Limb (tissue), 2 donors: Measurements from ENCODE around the gene THAP5.
"Not testable (repeated sequence)": the region's sequence is repeated elsewhere in the genome, so short reads cannot be mapped to it uniquely, and the experiment has no call there.

Experiments
- DNase-seq, 2 donors: peaks; one replicate each; pipeline ENCODE4 v3.0.0-alpha.2; 2016; ENCODE audit errors: extremely low spot score in 2 of 2

The THAP5 gene

DNA sequence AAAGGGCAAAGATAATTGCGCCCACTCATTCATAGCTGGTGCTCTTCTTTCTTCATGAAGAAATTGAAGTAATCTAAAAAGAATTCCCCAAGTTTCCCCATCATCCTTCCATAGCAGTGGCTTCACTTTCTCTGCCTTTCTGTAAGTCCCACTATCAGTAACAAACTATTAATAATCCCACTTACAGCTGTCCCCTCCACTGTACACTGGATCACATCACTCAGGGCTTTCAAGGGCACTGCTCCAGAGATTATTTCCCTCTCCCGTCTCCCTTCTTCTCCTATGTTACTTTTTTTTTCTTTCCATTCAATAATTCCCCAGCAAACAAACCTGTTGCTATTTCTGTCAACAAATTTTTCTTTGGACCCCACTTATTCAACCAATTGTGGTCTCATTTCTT lies 16.3 kb upstream of the THAP5 start:
- DNase-seq, result no peak

DNA sequence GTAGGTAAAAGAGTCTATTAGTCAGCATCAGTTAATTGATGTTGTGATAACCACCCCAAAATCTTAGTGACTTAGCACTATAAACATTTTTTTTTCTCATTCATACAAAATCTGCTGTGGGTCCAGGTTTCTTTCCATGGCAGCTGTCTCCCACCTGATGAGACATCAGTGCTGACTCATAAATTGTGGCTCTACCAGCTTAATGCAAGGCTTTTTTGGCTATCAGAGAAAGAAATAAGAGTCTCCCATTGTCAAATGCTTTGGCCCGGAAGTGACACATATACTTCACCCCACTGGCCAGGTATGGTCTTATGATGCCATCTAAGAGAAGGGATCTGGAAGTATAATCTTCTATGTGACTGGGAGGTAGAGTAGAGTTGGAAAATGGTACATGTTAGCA lies 14.7 kb upstream of the THAP5 start:
- DNase-seq, result no peak

DNA sequence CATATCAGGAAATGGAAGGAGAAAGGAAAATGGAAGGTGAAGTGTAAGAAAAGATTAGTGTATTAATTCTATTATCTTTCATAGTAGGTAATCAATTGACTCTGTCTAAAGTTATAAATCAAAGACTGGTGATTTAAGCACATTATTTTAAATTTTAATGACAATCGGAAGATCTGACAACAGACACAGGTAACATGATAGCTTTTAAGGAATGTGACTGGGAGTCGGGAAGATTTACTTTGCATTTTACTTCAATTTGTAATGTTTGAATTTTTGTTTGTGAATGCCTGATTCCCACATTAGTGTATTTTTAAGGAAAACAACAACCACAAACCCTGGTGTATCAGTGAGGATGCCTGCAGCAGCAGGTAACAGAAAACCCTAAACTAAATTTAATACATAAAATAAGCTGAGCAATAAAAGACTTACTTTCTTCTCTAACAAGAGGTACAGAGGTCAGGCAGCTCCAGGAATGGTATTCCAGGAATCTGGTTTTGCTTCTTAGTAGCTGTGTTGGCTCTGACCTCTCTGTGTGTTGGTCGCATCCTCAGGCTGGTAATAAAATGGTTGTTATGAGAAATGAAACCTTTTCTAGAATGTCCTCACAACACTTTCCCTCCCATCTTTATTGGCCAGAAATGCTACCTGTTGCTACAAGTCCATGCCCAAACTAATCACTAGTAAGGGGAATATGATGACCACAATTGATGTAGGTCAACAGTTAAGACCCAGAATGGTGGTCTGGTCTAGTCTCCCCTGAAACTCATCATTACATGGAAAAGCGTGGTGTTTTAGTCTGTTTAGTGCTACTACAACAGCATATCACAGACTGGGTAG lies 12.4 kb upstream of the THAP5 start:
- DNase-seq, result no peak

DNA sequence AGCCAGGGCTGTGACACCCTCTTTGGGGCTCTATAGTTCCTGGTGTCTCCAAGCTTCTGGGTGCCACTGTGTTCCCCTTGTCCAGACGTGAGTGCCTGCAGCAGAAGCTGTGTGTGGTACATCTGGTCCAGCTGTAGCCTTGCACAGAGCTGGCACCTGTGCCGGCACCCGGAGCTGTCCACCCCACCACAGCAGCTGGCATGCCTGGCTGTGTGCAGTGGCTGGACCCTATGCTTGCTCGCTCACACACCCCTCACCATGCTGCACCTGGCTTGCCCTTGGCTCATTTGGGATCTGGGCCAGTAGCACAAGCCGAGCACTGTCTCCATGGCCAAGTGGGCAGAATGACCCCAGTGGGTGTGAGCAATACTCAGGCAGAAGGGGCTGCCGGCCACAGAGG lies 10.8 kb upstream of the THAP5 start:
- DNase-seq, result no peak

DNA sequence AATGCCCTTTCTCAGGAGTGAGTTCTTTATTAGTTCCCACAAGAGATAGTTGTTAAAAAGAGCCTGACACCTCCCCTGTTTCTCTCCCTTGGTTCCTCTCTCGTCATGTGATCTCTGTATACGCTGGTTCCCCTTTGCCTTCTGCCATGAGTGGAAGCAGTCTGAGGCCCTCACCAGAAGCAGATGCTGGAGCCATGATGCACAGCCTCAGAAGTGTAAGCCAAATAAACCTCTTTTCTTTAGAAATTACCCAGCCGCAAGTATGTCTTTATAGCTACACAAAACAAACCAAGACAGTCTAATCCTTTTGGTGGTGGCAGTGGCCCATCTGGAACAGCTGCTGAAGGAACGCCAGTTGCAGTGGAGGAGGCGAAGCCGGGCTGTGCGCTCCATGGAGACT lies 9.4 kb upstream of the THAP5 start:
- DNase-seq, result no peak

DNA sequence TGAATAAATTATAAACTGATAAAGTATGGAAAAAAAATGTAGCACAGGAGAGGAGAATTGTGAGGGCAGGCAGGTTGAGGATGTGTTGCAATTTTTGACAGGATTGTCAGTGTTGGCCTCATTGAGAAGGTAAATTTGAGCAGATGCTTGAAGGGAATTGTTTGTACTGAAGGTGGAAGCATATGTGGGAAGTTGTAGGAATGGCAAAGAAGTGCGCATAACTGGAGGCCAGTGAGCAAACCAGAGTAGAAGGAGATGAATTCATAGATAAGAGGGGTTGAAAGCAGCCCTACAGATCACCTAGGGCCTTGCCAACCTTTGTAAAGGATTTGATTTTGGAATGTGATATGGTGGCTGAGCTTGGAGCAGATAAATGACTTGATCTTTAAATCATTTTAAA lies 6.6 kb upstream of the THAP5 start:
- DNase-seq, result no peak

DNA sequence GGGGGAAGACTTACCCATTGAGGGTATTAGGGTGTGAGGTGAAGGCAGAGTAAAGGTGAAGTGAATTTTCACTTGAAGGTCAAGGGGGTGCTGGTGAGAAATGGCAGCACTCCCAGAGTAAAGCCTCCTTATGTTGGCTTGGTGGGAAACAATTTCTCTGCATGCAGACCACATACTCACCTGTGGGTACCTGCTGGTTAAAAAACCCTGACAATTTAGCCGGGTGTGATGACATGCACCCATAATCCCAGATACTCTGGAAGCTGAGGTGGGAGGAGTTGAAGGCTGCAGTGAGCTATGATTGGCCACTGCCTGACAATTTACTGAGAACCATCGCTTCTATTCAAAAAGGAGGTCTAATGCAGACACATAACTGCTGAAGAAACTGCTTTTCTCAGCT lies 5.7 kb upstream of the THAP5 start:
- DNase-seq, result no peak

DNA sequence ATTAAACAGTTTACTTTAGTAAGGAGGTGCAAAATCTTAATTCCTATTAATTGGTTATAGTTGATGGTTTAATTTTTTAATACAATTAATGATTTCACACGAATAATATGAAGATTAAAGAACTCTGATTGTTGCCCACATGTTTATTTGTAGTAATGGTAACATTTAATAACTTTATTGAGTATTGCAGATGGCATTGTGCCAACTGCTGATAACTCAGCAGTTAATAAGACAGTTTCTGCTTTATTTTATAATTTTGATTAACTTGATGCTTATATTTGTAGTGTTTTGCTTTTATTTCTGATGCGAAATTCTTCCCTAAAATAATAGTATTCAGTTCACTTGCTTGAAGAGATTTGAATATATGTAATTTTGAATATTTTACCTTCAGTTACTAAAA lies 3.0 kb upstream of the THAP5 start:
- DNase-seq, result no peak

DNA sequence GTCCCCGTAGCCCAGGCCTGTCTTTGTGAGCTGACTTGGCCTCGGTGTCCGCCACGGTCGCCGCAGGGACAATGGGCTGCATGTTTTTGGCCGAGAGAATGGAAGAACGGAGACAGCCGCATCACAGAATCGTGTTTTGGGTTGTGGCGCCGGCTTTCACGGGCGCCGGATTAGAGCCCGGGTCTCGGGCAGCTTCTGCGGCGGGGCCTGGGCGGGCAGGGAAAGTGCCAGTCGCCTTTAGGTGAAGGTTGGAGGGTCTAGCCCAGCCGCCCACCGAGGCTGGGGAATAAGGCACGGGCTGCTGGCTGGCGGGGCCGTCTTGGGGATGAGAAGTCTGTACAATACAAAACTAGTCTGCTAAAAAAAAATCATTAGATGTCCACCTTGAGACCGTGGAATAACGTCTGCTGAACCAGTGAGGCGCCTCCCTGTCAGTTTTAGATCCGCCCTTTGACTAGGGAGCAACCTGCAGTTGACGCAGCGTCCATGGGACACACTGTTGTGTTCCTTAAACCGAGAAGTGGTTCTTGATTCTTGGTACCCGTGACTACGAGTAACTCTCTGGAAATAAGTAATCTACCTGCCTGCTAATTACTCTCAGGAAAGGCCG lies 745 bp upstream of the THAP5 start:
- DNase-seq, result peak in 1 of 2 donors; percentile 30

DNA sequence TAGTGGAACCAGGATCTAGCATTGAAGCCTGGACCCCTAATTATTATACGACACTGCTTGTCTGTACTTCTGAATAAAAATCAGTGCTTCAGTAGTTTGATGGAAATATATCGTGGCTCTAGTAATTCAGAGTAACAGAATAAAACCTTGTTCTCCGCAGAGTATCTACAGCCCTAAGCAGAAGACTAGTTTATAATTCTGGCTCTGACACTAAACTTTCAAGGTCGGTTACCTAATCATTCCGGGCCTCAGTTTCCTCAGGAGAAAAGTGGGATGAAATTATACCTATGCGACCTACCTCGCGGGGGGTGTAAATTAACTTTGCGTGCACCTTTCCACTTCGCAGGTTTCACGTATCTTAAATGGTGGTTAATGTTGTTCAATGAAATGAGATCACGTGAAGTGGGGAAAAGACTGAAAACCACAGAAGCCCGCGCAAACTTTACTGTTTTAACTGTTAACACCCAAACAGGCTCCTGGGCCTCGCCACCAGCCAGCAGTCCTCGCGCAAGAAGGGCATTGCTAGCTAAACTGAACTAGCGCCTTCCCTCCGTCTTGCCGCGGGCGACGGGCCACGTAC lies 615 bp downstream of the THAP5 start:
- DNase-seq, result no peak

DNA sequence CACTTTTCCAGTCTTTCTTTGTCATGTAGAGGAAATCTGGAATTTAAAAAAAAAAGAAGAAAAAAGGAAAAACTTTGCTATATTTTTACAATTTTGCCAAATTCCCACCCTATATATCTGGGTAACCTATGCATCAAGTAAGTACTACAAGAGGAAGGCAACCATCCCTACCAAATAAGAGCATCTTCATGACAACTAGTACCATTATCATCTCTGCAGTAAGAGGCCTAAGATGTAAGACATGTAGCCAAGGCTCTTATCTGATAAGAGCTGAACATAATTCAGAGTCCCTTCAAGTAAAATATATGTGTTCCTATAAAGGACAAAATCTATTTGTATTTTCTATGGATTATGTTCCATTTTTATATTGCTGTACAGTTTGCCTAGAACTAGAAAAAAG lies 3.5 kb downstream of the THAP5 start:
- no peak for DNase-seq

DNA sequence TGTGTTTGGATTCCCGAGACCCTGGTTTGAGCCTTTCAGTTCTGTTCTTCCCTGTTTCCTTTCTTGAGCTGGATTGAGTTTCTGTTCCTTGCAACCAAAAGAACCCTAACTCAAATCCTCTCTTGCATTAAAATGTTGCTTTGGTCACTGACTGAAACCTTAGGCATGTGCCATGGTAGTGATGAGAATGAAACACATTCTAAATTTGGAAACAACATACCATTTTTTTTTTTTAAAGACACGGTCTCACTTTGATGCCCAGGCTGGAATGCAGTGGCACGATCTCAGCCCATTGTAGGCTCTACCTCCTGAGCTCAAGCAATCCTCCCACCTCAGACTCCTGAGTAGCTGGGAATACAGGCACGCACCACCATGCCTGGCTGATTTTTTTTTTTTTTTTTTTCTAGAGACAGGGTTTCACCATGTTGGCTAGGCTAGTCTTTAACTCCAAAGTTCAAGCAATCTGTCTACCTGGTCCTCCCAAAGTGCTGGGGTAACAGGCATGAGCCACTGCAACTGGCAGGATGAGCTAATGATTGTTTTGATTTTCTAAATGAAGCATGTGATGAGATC lies 8.4 kb downstream of the THAP5 start:
- DNase-seq, result no peak

DNA sequence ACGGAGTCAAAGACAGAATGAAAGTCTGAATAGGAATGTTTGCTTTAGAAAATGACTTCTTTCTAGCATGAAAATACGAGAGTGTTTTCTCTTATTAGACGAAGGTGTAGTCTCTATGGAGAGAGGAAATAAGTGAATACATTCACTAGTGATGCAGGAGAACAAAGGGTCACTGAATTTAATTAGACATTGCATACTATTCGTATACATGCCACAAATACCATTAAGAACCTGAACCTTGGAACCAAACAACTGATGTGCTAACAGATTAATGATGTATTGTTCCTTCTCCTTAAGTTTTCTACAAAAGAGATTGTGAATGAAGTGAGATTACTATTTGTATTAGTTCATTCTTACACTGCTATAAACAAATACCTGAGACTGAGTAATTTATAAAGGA lies 10.3 kb downstream of the THAP5 start:
- no peak for DNase-seq

DNA sequence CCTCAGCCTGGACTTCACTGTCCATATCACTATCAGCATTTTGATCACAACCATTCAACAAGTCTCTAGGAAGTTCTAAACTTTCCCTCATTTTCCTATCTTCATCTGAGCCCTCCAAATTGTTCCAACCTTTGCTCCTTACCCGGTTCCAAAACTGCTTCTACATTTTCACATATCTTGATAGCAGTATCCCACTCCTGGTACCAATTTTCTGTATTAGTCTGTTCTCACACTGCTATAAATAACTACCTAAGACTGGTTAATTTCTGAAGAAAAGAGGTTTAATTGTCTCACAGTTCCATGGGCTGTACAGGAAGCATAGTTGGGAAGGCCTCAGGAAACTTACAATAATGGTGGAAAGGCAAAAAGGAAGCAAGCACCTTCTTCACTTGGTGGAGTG lies 11.9 kb downstream of the THAP5 start:
- no peak for DNase-seq

DNA sequence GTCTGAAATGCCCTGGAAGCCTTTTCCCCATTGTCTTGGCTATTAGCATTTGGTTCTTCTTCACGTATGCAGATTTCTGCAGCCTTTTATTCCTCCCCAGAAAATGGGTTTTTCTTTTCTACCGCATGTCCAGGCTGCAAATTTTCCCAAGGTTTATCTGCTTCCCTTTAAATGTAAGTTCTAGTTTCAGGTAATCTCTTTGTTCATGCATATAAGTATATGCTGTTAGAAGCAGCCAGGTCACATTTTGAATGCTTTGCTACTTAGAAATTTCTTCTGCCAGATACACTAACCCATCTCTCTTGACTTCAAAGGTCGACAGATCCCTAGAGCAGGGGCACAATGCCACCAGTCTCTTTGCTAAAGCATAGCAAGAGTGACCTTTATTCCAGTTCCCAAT lies 12.3 kb downstream of the THAP5 start:
- no peak for DNase-seq

DNA sequence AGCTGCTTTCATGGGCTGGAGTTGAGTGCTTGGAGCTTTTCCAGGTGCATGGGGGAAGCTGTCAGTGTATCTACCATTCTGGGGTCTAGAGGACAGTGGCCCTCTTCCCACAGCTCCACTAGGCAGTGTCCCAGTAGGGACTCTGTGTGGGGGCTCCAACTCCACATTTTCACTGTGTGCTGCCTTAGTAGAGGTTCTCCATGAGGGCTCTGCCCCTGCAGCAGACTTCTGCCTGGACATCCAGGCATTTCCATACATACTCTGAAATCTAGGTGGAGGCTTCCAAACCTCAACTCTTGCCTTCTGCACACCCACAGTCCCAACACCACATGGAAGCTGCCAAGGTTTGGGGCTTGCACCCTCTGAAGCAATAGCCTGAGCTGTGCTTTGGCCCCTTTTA lies 12.8 kb downstream of the THAP5 start:
- not testable (repeated sequence) for DNase-seq

DNA sequence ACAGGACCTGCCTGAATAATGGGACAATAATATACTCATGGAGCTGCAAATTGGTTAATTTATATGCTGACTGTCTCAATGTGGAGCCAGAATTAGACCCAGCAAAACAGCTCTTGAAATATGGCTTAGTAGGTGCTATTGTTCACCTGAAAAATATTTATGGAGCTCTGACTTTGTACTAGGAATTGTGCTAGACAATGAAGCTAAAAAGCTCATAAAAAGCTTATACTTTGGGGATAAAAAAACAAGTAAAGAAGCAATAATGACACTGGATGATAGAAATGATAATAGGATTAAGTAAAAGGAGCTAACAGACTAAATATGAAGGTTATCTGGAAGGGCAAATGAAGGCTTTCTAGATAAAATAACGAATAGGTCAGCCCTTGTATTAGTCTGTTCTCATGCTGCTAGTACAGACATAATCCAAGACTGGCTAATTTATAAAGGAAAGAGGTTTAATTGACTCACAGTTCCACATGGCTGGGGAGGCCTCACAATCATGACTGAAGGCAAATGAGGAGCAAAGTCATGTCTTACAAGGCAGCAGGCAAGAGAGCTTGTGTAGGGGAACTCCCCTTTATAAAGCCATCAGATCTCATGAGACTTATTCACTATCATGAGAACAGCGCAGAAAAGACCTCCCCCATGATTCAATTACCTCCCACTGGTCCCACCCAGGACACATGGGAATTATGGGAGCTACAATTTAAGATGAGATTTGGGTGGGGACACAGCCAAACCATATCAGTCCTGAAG lies 21.2 kb downstream of the THAP5 start:
- not testable (repeated sequence) for DNase-seq

DNA sequence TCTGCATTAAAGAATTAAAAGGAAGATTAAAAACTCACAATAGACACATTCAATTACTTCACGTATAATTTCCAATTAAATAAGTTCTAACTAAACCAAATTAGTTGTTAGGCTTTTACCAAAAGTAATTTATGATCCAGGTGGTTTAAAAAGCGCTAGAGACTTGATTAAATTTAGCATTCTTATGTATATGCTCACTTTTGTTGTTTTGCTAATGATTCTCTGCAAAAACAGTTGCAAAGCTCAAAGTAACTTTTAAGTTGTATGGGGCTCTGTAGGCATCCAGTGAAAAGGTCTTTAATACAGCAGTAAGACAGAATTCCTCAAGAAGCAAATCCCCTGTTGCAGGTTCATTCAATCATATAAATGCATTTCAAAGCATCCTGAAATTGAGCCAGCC lies 28.0 kb downstream of the THAP5 start:
- no peak for DNase-seq

DNA sequence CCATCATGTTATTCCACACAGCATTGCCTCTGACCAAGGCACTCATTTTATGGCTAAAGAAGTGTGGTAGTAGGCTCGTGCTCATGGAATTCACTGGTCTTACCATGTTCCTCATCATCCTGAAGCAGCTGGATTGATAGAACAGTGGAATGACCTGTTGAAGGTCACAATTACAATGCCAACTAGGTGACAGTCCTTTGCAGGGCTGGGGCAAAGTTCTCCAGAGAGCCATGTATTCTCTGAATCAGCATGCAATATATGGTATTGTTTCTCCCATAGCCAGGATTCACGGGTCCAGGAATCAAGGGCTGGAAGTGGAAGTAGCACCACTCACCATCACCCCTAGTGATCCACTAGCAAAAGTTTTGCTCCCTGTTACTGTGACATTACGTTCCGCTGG lies 30.8 kb downstream of the THAP5 start:
- DNase-seq, result not testable (repeated sequence)

DNA sequence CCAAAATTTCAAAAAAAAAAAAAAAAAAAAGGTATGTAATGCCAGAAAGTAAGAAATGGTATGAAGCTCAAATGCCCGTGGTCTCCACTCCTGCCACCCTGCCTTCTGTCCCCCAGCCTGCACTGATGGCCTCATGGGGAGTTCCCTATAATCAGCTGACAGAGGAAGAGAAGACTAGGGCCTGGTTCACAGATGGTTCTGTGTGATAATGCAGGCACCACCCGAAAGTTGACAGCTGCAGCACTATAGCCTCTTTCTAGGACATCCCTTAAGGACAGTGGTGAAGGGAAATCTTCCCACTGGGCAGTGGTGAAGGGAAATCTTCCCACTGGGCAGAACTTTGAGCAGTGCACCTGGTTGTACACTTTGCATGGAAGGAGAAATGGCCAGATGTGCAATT lies 31.3 kb downstream of the THAP5 start:
- not testable (repeated sequence) for DNase-seq

DNA sequence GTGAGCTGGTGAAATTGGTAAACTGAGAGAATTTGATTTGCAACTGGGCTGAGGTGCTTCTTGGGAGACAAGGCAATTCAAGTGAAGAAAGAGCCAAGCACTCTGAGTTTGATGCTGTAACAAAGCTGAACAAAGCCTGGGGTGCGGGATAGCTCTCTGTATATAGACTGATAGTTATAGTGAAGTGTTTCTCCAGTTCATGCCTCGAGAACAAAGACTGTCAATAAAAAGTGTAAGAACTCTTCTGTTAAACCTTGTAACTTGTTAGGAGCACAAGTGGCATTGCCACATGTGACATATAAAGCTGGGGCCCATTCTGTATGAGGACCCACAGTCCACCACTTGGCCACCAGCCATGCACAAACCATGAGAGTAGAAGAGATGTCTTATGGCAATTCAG lies 32.3 kb downstream of the THAP5 start:
- DNase-seq, result no peak

DNA sequence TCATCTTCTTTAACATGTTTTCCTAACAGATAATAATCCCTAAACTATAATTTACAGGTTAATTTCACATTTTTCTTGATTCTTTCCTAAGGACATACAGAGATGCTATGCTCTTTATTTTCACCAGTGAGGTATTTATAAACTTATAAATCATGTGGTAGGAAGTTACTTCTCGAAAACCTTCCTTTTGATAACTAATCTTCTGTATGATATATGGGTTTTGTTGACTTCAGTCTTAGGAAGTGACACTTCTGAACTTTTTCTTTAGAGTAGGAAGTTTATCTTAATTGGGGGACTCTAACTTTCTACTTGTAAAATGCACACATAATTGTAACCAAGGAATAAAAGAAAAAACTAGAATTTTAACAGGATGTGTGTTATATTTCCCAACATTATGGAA lies 33.8 kb downstream of the THAP5 start:
- DNase-seq, result no peak
